Measurements from ENCODE around the gene HDDC2.

- no peak for TF ChIP-seq CTCF (conservative IDR thresholded peaks at IDR 0.05; ENCODE audit: low read length)
- no peak for TF ChIP-seq EZH2phosphoT487 (IDR thresholded peaks at IDR 0.05; ENCODE audit: borderline replicate concordance, low read depth, low read length)
Observed at GRCh38 chr6:125301435-125302391, at the start of gene HDDC2.
